ENCODE measurements around the gene SLC16A4. TPM values are rescaled to one million over a fixed set of nuclear protein-coding genes. Genes with fewer than 3 reads are reported as not detected.

Gene SLC16A4
- total and polyA plus RNA-seq, 2 of the 8 experiments (the other 6 are each of a cell fraction or from before 2014, with no cell fraction given), result 0.30 to 0.43 TPM

- TF ChIP-seq ASH2L (IDR thresholded peaks at IDR 0.05; ENCODE audit: low read length) (no peak), SAP30 (IDR thresholded peaks at IDR 0.05; ENCODE audit: insufficient read depth, insufficient replicate concordance, low read length) (no peak), EZH2 (IDR thresholded peaks at IDR 0.05; ENCODE audit: low read depth, low read length, severe bottlenecking) (no peak), RBBP5 (IDR thresholded peaks at IDR 0.05; ENCODE audit: borderline replicate concordance, low read depth, low read length) (peak; percentile 58; the same call in 1 of the 2 replicates), POU5F1 (IDR thresholded peaks at IDR 0.05; ENCODE audit: low read depth, low read length) (no peak), HDAC2 (IDR thresholded peaks at IDR 0.05; ENCODE audit: borderline replicate concordance in 1 of 2, low read depth in 2 of 2, low read length in 2 of 2) (no peak)
Observed at GRCh38 chr1:110433803-110434202, 43.0 kb upstream of the SLC16A4 start (continued).

Data from H1 (cell line).